GM13977 (cell line): ENCODE data around the gene CCDC69.

Experiments
- DNase-seq: peaks from one replicate; pipeline ENCODE4 v3.0.0; 2012; ENCODE audit warnings: low spot score
- in situ Hi-C: fragments of 300-500 bp; cut with MboI; formaldehyde crosslinking; loops from one replicate; pipeline ENCODE4 v1.12.0; 2022; ENCODE audit warnings: low sequenced_read_pairs, low pct_unique_long_range_greater_than_20kb, mixed read lengths, inconsistent platforms; ENCODE audit not compliant: unreplicated experiment
- TF ChIP-seq, protein P1 (sequence below): IDR thresholded peaks from 2 replicates; pipeline ENCODE4 v1.5.1; 2012; ENCODE audit warnings: mild to moderate bottlenecking, control low read depth; ENCODE audit not compliant: insufficient read depth; ENCODE audit errors: extremely low read depth, missing control alignments

CCDC69 gene, protein sequence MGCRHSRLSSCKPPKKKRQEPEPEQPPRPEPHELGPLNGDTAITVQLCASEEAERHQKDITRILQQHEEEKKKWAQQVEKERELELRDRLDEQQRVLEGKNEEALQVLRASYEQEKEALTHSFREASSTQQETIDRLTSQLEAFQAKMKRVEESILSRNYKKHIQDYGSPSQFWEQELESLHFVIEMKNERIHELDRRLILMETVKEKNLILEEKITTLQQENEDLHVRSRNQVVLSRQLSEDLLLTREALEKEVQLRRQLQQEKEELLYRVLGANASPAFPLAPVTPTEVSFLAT

DNA sequence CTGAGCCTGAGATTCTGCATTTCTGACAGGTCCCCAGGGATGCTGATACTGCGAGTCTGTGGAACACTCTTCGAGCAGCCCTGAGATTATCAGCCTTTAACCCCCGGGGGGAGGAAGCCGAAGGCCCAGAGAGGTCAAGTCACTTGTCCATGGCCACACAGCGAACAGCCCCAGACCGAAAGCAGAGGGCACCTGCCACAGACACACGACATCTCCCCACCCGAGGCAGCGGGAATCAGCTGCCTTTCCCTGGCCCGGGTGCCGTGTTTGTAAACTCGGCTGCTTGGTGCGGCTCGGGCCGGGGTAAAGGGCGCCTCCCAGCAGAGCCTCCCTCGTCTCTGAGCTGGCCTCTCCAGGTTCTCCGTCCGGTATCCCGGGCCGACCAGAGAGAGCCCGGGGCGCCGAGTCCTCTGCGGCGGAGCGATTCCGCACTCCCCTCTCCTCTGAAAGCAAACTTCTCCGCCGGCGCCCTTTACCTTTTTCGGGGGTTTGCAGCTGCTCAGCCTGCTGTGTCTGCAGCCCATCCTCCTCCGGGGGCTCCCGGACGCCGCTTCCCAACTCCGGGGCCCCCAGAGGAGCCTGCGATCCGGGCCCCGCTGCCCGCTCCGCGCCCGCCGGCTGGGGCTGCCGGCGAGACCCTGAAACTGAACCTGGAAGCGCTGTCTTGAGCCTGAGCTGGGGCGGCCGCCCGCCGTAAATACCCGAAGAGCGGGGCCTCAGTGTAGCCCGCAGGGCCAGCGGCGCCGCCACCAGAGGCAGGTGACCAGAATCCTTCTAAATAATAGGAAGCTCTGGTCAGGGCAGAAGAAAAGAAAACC, at the start of gene CCDC69:
CCDC69 (minus strand) TSS at position 646 of the 818 bp plus-strand sequence; CDS start at position 524, 122 bp downstream.
- TF ChIP-seq, protein P1, sequence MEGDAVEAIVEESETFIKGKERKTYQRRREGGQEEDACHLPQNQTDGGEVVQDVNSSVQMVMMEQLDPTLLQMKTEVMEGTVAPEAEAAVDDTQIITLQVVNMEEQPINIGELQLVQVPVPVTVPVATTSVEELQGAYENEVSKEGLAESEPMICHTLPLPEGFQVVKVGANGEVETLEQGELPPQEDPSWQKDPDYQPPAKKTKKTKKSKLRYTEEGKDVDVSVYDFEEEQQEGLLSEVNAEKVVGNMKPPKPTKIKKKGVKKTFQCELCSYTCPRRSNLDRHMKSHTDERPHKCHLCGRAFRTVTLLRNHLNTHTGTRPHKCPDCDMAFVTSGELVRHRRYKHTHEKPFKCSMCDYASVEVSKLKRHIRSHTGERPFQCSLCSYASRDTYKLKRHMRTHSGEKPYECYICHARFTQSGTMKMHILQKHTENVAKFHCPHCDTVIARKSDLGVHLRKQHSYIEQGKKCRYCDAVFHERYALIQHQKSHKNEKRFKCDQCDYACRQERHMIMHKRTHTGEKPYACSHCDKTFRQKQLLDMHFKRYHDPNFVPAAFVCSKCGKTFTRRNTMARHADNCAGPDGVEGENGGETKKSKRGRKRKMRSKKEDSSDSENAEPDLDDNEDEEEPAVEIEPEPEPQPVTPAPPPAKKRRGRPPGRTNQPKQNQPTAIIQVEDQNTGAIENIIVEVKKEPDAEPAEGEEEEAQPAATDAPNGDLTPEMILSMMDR = peak; percentile 15
- in situ Hi-C loops = no loop called here
- DNase-seq = peak; percentile 78

DNA sequence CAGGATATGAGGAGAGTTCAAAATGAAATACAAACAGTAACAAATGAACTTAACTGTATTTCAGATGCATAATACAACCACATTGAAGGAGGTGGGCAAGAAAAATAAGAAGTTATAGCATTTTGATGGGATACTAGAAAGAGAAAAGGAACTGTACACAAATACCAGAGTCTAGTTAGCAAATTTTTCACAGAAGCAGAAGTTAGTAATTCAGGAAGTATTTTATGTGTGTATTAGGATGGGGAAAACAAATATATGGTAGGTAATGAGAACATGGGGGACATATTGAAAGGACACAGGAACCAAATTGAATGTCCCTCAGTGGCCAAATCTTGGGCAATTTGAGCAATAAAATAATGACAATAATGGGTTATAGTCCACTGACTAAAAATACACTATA, 47.4 kb upstream of the CCDC69 start:
- no peak for DNase-seq
- in situ Hi-C loops = no loop called here
- TF ChIP-seq, protein P1 = no peak

DNA sequence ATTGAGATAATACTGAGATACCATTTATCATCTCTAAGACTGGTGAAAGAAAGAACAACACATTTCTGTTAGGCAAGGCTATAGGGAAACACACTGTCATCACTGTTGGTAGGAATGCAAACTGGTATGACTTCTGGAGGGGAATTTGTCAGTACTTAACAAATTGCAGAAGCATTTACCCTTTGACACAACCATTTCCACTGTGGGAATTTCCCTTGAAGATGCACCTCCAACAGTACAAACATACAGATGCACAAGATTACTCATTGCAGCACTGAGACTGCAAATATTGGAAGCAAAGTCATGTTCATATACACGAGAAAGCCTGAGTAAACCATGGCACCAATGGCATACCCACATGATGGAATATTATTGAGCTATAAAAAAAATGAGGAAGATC, 46.7 kb upstream of the CCDC69 start:
- peak; percentile 67 for DNase-seq
- TF ChIP-seq, protein P1 = no peak
- in situ Hi-C loops = no loop called here

DNA sequence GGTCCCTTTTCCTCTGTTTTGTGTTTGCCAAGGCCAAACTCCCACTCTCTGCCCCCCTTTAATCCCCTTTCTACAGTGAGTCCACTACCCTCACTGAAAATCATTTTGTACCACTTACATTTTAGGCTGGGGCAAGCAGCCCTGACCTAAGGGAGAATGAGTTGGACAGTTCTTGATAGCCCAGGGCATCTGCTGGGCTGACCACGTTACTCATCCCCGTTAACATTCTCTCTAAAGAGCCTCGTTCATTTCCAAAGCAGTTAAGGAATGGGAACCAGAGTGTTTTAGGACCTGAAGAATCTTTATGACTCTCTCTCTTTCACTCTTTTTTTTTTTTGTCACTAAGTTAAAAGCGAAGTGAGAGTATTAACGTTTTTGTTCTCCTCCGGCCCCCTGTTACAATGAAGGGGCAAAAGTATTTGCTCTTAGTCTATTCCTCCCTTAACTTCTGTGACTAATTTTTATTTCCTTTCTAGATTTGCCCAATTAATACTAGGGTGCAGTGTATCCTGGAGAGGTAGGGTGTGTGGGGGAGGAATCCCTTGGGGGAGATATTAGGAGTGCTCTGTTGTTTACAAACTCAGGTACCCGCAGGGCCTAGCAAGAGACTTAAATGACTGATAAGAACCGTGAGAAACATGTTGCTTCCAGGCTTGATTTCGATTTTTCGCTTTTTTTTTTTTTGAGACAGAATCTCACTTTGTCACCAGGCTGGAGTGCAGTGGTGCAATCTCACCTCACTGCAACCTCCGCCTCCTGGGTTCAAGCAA, 43.8 kb upstream of the CCDC69 start:
- TF ChIP-seq, protein P1 = no peak
- no peak for DNase-seq

DNA sequence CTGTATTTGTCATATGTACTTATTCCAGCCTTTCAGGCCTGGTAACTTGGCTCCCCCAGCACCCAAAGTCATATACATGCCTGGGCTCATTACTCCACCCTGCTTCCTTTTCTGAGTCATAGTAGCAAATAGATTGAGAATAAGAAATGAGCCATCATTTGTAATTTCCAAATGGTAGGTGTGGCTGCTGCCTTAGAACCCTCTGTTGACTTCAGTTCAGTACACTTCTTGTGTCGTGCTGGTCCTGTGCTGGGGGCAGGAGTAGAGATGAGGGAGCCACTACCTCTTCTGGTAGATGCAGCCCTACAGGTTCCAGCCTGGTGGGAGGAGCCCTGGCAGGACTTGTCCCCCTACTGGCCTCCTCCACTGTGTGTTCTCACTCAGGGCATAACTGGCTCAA, 40.2 kb upstream of the CCDC69 start:
- DNase-seq = peak; percentile 22
- in situ Hi-C loops = no loop called here
- TF ChIP-seq, protein P1 = no peak

More for the DNA sequence above, 43.8 kb upstream of the CCDC69 start:
- in situ Hi-C loops = no loop called here

DNA sequence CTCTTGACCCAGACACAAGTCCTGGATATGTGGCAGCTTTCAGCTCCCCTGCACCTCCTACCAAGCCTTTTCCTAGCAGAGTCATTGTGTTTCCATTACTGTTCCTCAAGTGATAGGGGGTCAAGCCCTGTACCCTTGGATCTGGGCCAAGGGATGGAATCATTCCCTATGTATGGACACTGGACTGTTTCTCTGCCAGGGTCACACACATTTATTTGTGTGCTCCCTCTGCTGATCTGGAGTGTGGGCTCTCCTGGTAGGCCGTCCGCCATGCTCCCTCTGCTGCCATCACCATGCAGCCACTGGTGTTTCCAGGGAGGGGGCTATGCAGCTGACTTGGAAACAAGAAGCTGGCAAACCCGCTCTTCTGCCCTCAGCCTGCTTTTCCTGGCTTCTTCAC, 38.6 kb upstream of the CCDC69 start:
- TF ChIP-seq, protein P1 = no peak
- in situ Hi-C loops = no loop called here
- DNase-seq = no peak
